A549 (cell line): ENCODE data around the gene NPB. TPM values are rescaled to one million over a fixed set of nuclear protein-coding genes. Genes with fewer than 3 reads are reported as not detected.

ENCODE experiments used
- ATAC-seq, 2 experiments: fragments of 200-7000 bp in 1 of 2; fragments of >200 bp in 1 of 2; cut with Nextera tagmentation in 1 of 2; cut with Tn5 transposase in 1 of 2; 3 replicates each; pipeline versions ENCODE4 v1.8.0 to v1.9.1; 2018 to 2020; ENCODE audit warnings: mild to moderate bottlenecking in 1 of 2, moderate library complexity in 1 of 2
- CTCF ChIA-PET: fragments of 300-600 bp; sonication (Branson Sonifier 250); formaldehyde crosslinking; extraction: SDS; loops from one replicate; lab custom pipeline; 2021; ENCODE audit warnings: antibody characterized with exemption, inconsistent platforms; lab: Yijun Ruan, JAX
- POLR2A ChIA-PET: fragments of 350-600 bp; formaldehyde crosslinking; extraction: SDS; loops from one replicate; lab custom pipeline; 2021; ENCODE audit warnings: antibody characterized with exemption, inconsistent platforms; lab: Yijun Ruan, JAX
- DNase-seq, 2 experiments: peaks; one replicate each; pipeline versions ENCODE4 v3.0.0 to v3.0.0-alpha.2; 2011 to 2016; ENCODE audit warnings: low read depth in 1 of 2, low spot score in 1 of 2
- FAIRE-seq: peaks from 2 replicates; lab custom pipeline; 2011; peaks lifted over from hg19 to GRCh38; lab: Jason Lieb, UNC
- H3K27ac ChIP-seq, 2 experiments: fragments of >200 bp; sonication (Bioruptor Twin); formaldehyde crosslinking; 3 replicates each; pipeline ENCODE4 v1.5.1; 2016 to 2017
- H3K4me1 ChIP-seq: fragments of >200 bp; sonication (Bioruptor Twin); formaldehyde crosslinking; 3 replicates; pipeline ENCODE4 v1.6.1; 2016
- H3K4me2 ChIP-seq: fragments of >200 bp; sonication (Bioruptor Twin); formaldehyde crosslinking; 3 replicates; pipeline ENCODE4 v1.6.1; 2016
- H3K4me3 ChIP-seq: fragments of >200 bp; sonication (Bioruptor Twin); formaldehyde crosslinking; 3 replicates; pipeline ENCODE4 v1.5.1; 2016
- H3K9me3 ChIP-seq: fragments of >200 bp; sonication (Bioruptor Twin); formaldehyde crosslinking; 3 replicates; pipeline ENCODE4 v1.6.1; 2016
- CBX8 ChIP-seq: fragments of 200-600 bp; sonication (generic); IDR thresholded peaks from 2 replicates; pipeline ENCODE4 v1.6.1; 2016
- CEBPB ChIP-seq, 2 experiments: fragments of >200 bp in 1 of 2; sonication (Bioruptor Twin) in 1 of 2; formaldehyde crosslinking in 1 of 2; IDR thresholded peaks; 2 replicates each; pipeline ENCODE4 v1.6.1; 2012 to 2016
- E2F6 ChIP-seq: IDR thresholded peaks from 2 replicates; pipeline ENCODE4 v1.6.1; 2012; ENCODE audit warnings: low read depth, borderline replicate concordance
- ELK1 ChIP-seq: fragments of 150-350 bp; IDR thresholded peaks from 2 replicates; pipeline ENCODE4 v1.6.1; 2014; ENCODE audit warnings: low read depth, mild to moderate bottlenecking, low read length
- FOSB ChIP-seq: fragments of 250-450 bp; sonication (Bioruptor Pico); IDR thresholded peaks from 2 replicates; pipeline ENCODE4 v1.5.0; 2020; ENCODE audit warnings: mild to moderate bottlenecking, moderate library complexity
- FOSL2 ChIP-seq, 2 experiments: fragments of 450-650 bp in 1 of 2; fragments of >200 bp in 1 of 2; sonication (Bioruptor Twin) in 1 of 2; formaldehyde crosslinking; IDR thresholded peaks; 2 replicates each; pipeline versions ENCODE4 v1.5.0 to v1.6.1; 2016 to 2020; ENCODE audit warnings: mild to moderate bottlenecking in 1 of 2, moderate library complexity in 1 of 2
- HDAC2 ChIP-seq: fragments of 200-600 bp; sonication (generic); IDR thresholded peaks from 2 replicates; pipeline ENCODE4 v1.6.1; 2016
- HOXA7 ChIP-seq: fragments of 250-450 bp; sonication (Bioruptor Pico); IDR thresholded peaks from 2 replicates; pipeline ENCODE4 v1.5.0; 2020; ENCODE audit warnings: mild to moderate bottlenecking, moderate library complexity
- JUNB ChIP-seq: fragments of >200 bp; sonication (Bioruptor Twin); formaldehyde crosslinking; IDR thresholded peaks from 2 replicates; pipeline ENCODE4 v1.6.1; 2016
- MAX ChIP-seq: IDR thresholded peaks from 2 replicates; pipeline ENCODE4 v1.6.1; 2012
- MYC ChIP-seq: IDR thresholded peaks from 2 replicates; pipeline ENCODE4 v1.6.1; 2012; ENCODE audit warnings: mild to moderate bottlenecking, inconsistent platforms, low read length, improper control_type of control experiment, borderline replicate concordance
- NPAS2 ChIP-seq: fragments of 250-450 bp; sonication (Bioruptor Pico); IDR thresholded peaks from 2 replicates; pipeline ENCODE4 v1.8.0; 2022; ENCODE audit warnings: mild to moderate bottlenecking, moderate library complexity, borderline replicate concordance
- PHF8 ChIP-seq: fragments of 200-600 bp; sonication (generic); IDR thresholded peaks from 2 replicates; pipeline ENCODE4 v1.6.1; 2016; ENCODE audit warnings: low read depth, mild to moderate bottlenecking, antibody characterized with exemption, moderate library complexity, borderline replicate concordance
- POLR2AphosphoS2 ChIP-seq: conservative IDR thresholded peaks from 2 replicates; pipeline ENCODE4 v1.6.1; 2012; ENCODE audit warnings: low read length, improper control_type of control experiment, inconsistent platforms
- RAD21 ChIP-seq, 2 experiments: fragments of >200 bp in 1 of 2; sonication (Bioruptor Twin) in 1 of 2; formaldehyde crosslinking in 1 of 2; IDR thresholded peaks in 1 of 2; conservative IDR thresholded peaks in 1 of 2; 2 replicates in 1 of 2; 3 replicates in 1 of 2; pipeline ENCODE4 v1.6.1; 2012 to 2018; ENCODE audit warnings: inconsistent platforms in 1 of 2
- RARB ChIP-seq: fragments of 250-450 bp; sonication (Bioruptor Pico); IDR thresholded peaks from 2 replicates; pipeline ENCODE4 v1.8.0; 2021; ENCODE audit warnings: mild to moderate bottlenecking, moderate library complexity
- RCOR1 ChIP-seq: fragments of 150-350 bp; IDR thresholded peaks from 2 replicates; pipeline ENCODE4 v1.6.1; 2014; ENCODE audit warnings: antibody characterized with exemption, low read length, low read depth
- SREBF2 ChIP-seq: fragments of 450-650 bp; IDR thresholded peaks from 2 replicates; pipeline ENCODE4 v1.6.1; 2014; ENCODE audit warnings: mild to moderate bottlenecking, moderate library complexity
- USF2 ChIP-seq: fragments of 450-650 bp; IDR thresholded peaks from 2 replicates; pipeline ENCODE4 v1.6.1; 2014; ENCODE audit warnings: antibody characterized with exemption
- ZC3H11A ChIP-seq: fragments of 450-650 bp; IDR thresholded peaks from 2 replicates; pipeline ENCODE4 v1.6.1; 2014; ENCODE audit warnings: antibody characterized with exemption, mild to moderate bottlenecking
- ZNF302 ChIP-seq: fragments of 250-450 bp; sonication (Bioruptor Pico); IDR thresholded peaks from 2 replicates; pipeline ENCODE4 v1.9.0; 2021; ENCODE audit warnings: inconsistent platforms, mild to moderate bottlenecking, moderate library complexity
- WGBS: methylation state at CpG from one replicate; pipeline ENCODE4 v1.1.6; 2017; ENCODE audit errors: missing lambda C conversion rate; 5-methylcytosine and 5-hydroxymethylcytosine counted together
- polyA plus RNA-seq, 4 experiments: library from polyadenylated mRNA; depleted of rRNA in 3 of 4; stranded (reverse); fragments of >200 nt; fragmentation: RNase III in 1 of 4; extraction: RNeasy Plus Mini Kit Qiagen cat#74134 plus additional on column Dnase treatment in 1 of 4; gene quantifications; 2 replicates in 3 of 4; 3 replicates in 1 of 4; pipeline ENCODE4 v1.2.3, GENCODE V29; 2011 to 2017
- TF ChIP-seq, protein P1 (sequence below): fragments of 250-450 bp; sonication (Bioruptor Pico); IDR thresholded peaks from 2 replicates; pipeline ENCODE4 v1.5.0; 2020; ENCODE audit warnings: low read depth, mild to moderate bottlenecking, moderate library complexity

Gene NPB
- polyA plus RNA-seq, 2 of the 4 experiments (the other 2 are of a cell fraction): 0.41 to 0.45 TPM

DNA sequence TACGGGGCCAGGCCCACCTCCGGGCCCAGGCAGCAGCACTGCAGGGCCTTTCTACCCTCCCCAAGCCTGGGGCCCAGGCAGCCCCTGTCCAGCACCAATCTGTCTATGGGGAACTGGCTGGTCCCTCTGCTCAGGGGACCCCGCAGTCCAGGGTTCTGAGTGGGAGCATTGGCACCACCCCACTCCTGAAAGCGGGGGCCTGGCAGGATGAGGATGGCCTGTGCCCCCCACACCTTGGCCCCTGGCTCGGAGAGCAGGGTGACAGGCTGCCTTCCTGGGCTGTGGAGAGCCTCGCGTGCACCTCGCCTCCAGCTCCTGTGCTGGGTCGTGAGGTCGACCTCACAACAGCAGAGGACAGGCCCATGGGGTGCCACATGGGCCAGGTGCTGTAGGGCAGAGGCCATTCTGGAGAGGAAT is 1.4 kb downstream of the NPB start (continued):
- TF ChIP-seq RARB (CRISPR knock-in tag) (no peak), CBX8 (no peak), RCOR1 (no peak)

GRCh38 chr17:81903896-81904599 is 2.0 kb downstream of the NPB start:
- ATAC-seq (no peak), DNase-seq (no peak), FAIRE-seq (no peak)
- WGBS: 88% methylated on average over 21 of the region's 24 CpGs
- Histone ChIP-seq H3K4me1 (peaks cover 9% of the 10 kb centered on the region), H3K4me2 (no peak overlapping the region), H3K4me3 (no peak overlapping the region), H3K27ac (no peak overlapping the region), H3K9me3 (no peaks in the 10 kb centered on the region)
- CTCF ChIA-PET: interaction anchor here (1.0 to 1.6 kb wide), 3 partner anchors 10 to 13 kb away, joined by 3 to 6 read pairs (median 4); no protein-coding TSS in a partner anchor
- POLR2A ChIA-PET: no interaction called here
- no peak for TF ChIP-seq FOSB (CRISPR knock-in tag)
- no peak for TF ChIP-seq PHF8
- no peak for TF ChIP-seq ZNF302
- TF ChIP-seq MAX: no peak
- TF ChIP-seq CEBPB (IDR thresholded peaks at IDR 0.05): no peak
- no peak for TF ChIP-seq HOXA7 (CRISPR knock-in tag)
- TF ChIP-seq, protein P1, sequence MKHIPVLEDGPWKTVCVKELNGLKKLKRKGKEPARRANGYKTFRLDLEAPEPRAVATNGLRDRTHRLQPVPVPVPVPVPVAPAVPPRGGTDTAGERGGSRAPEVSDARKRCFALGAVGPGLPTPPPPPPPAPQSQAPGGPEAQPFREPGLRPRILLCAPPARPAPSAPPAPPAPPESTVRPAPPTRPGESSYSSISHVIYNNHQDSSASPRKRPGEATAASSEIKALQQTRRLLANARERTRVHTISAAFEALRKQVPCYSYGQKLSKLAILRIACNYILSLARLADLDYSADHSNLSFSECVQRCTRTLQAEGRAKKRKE (CRISPR knock-in tag): no peak
- TF ChIP-seq CBX8: no peak
- no peak for TF ChIP-seq RAD21 (conservative IDR thresholded peaks at IDR 0.05 in 1 of 2, IDR thresholded peaks at IDR 0.05 in 1 of 2)
- no peak for TF ChIP-seq HDAC2
- TF ChIP-seq MYC: no peak
- no peak for TF ChIP-seq E2F6
- no peak for TF ChIP-seq SREBF2
- TF ChIP-seq RCOR1: no peak

DNA sequence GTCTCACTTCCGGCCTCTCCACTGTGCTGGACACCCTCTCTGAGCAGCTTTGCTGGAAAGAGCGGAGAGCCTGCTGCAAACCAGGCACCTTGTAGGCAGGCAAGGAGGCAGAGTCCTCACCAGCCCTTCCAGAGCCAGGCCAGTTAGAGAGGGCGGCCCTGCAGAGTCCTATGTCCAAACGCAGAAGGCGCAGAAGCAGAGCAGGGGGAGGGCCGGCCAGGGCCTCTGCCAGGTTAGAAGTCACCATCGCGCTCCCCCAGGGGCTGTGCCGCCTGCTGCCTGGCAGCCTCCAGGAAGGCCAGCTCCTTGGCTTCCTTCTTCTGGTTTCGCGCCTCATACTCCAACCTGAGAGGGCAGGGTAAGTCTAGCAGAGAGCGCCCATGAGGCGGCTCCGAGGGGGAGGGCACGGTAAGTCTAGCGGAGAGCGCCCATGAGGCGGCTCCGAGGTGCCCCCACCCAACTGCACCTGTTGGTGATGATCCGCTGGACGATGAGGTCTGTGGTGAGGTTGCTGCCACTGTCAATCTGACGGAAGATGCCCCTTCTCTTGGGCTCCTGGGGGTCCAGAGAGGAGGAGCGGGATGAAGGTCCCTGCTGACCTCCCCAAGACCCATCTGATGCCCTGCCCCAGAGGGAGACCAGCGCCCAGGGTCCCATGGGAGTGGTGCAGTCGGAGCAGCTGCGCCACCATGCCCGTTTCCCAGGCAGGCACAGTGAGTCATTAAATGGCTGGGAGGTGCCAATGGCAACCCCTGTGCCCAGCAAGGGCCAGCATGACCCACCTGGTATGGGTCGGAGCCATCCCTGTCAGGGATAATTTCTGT is 2.8 kb downstream of the NPB start:
- Histone ChIP-seq H3K4me1 (peaks cover under 1% of the 10 kb centered on the region; the same call in 2 of the 3 replicates), H3K27ac (no peak overlapping the region), H3K4me2 (no peak overlapping the region), H3K9me3 (no peaks in the 10 kb centered on the region), H3K4me3 (no peak overlapping the region)
- POLR2A ChIA-PET: no interaction called here
- WGBS: 88% methylated on average over 26 of the region's 28 CpGs
- TF ChIP-seq POLR2AphosphoS2: no peak
- TF ChIP-seq ZC3H11A: no peak
- TF ChIP-seq JUNB: no peak
- no peak for TF ChIP-seq USF2
- no peak for TF ChIP-seq ELK1
- no peak for TF ChIP-seq NPAS2
- no peak for TF ChIP-seq FOSL2 (IDR thresholded peaks at IDR 0.05)
- TF ChIP-seq FOSL2 (CRISPR knock-in tag; IDR thresholded peaks at IDR 0.05): no peak
- CTCF ChIA-PET: interaction anchor here (1.0 to 2.8 kb wide), 4 partner anchors 11 to 126 kb away, joined by 3 to 7 read pairs (median 5); partner anchors contain the start of gene MAFG
- ATAC-seq (no peak), FAIRE-seq (no peak), DNase-seq (no peak)
